ENCODE measurements around the gene PTBP3. TPM values are rescaled to one million over a fixed set of nuclear protein-coding genes. Genes with fewer than 3 reads are reported as not detected.

The PTBP3 gene
- total and polyA plus RNA-seq, 2 of the 13 experiments (the other 11 are each of a cell fraction or from before 2014, with no cell fraction given), result 52.8 to 61.1 TPM

DNA sequence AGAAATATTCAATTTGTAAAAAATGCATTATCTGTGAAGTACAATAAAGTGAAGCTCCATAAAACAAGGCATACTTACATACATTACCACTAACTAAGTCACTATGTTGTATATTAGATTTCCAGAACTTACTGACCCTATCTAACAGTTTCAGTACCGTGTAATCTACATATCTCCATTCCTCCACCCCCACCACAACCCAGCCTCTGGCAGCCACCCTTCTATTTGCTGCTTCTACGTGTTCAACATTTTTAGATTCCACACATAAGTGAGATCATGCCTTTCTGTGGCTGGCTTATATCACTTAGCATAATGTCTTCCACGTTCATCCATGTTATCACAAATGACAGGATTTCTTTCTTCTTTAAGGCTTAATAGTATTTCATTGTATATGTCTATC lies 31.3 kb upstream of the PTBP3 start (continued):
- TF ChIP-seq, protein P1, sequence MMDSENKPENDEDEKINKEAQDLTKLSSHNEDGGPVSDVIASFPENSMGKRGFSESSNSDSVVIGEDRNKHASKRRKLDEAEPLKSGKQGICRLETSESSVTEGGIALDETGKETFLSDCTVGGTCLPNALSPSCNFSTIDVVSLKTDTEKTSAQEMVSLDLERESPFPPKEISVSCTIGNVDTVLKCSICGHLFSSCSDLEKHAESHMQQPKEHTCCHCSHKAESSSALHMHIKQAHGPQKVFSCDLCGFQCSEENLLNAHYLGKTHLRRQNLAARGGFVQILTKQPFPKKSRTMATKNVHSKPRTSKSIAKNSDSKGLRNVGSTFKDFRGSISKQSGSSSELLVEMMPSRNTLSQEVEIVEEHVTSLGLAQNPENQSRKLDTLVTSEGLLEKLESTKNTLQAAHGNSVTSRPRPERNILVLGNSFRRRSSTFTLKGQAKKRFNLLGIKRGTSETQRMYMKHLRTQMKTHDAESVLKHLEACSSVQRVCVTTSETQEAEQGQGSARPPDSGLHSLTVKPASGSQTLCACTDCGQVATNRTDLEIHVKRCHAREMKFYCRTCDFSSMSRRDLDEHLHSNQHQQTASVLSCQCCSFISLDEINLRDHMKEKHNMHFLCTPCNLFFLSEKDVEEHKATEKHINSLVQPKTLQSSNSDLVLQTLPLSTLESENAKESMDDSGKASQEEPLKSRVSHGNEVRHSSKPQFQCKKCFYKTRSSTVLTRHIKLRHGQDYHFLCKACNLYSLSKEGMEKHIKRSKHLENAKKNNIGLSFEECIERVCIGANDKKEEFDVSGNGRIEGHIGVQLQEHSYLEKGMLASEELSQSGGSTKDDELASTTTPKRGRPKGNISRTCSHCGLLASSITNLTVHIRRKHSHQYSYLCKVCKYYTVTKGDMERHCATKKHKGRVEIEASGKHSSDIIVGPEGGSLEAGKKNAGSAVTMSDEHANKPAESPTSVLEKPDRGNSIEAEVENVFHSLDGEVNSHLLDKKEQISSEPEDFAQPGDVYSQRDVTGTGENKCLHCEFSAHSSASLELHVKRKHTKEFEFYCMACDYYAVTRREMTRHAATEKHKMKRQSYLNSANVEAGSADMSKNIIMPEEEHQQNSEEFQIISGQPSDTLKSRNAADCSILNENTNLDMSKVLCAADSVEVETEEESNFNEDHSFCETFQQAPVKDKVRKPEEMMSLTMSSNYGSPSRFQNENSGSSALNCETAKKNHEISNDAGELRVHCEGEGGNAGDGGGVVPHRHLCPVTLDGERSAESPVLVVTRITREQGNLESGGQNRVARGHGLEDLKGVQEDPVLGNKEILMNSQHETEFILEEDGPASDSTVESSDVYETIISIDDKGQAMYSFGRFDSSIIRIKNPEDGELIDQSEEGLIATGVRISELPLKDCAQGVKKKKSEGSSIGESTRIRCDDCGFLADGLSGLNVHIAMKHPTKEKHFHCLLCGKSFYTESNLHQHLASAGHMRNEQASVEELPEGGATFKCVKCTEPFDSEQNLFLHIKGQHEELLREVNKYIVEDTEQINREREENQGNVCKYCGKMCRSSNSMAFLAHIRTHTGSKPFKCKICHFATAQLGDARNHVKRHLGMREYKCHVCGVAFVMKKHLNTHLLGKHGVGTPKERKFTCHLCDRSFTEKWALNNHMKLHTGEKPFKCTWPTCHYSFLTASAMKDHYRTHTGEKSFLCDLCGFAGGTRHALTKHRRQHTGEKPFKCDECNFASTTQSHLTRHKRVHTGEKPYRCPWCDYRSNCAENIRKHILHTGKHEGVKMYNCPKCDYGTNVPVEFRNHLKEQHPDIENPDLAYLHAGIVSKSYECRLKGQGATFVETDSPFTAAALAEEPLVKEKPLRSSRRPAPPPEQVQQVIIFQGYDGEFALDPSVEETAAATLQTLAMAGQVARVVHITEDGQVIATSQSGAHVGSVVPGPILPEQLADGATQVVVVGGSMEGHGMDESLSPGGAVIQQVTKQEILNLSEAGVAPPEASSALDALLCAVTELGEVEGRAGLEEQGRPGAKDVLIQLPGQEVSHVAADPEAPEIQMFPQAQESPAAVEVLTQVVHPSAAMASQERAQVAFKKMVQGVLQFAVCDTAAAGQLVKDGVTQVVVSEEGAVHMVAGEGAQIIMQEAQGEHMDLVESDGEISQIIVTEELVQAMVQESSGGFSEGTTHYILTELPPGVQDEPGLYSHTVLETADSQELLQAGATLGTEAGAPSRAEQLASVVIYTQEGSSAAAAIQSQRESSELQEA (CRISPR knock-in tag; IDR thresholded peaks at IDR 0.05; ENCODE audit: not compliant biosample characterization), result no peak
- TF ChIP-seq CBX5 (CRISPR knock-in tag; IDR thresholded peaks at IDR 0.05; ENCODE audit: borderline replicate concordance) (no peak), ZNF296 (CRISPR knock-in tag; conservative IDR thresholded peaks at IDR 0.05) (no peak), FOSL1 (CRISPR knock-in tag; IDR thresholded peaks at IDR 0.05; ENCODE audit: borderline replicate concordance) (no peak), KDM1A (CRISPR knock-in tag; IDR thresholded peaks at IDR 0.05) (no peak)
- TF ChIP-seq, protein P2, sequence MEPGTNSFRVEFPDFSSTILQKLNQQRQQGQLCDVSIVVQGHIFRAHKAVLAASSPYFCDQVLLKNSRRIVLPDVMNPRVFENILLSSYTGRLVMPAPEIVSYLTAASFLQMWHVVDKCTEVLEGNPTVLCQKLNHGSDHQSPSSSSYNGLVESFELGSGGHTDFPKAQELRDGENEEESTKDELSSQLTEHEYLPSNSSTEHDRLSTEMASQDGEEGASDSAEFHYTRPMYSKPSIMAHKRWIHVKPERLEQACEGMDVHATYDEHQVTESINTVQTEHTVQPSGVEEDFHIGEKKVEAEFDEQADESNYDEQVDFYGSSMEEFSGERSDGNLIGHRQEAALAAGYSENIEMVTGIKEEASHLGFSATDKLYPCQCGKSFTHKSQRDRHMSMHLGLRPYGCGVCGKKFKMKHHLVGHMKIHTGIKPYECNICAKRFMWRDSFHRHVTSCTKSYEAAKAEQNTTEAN (CRISPR knock-in tag; conservative IDR thresholded peaks at IDR 0.05), result no peak
